HepG2 (cell line): ENCODE results near the gene BRSK2. TPM values are rescaled to one million over a fixed set of nuclear protein-coding genes. Genes with fewer than 3 reads are reported as not detected.

Experiments used
- ATAC-seq: fragments of 200-7000 bp; cut with Tn5 transposase; 3 replicates; pipeline ENCODE4 v1.9.1; 2020; ENCODE audit warnings: mild to moderate bottlenecking, moderate library complexity
- BruUV-seq: library from RNA; stranded (reverse); fragments of 400-500 nt; replicated peaks from 2 replicates; lab custom pipeline; 2021; lab: Mats Ljungman, UMichigan
- CTCF ChIA-PET: fragments of 300-600 bp; formaldehyde crosslinking; extraction: SDS; loops from one replicate; lab custom pipeline; 2021; ENCODE audit warnings: low total read pairs, inconsistent platforms, low intra/inter-chr PET ratio; lab: Yijun Ruan, JAX
- POLR2A ChIA-PET: fragments of 350-600 bp; sonication (Branson Sonifier 250); formaldehyde crosslinking; loops from one replicate; lab custom pipeline; 2020; ENCODE audit warnings: antibody characterized with exemption, inconsistent platforms; lab: Yijun Ruan, JAX
- DNase-seq: peaks from one replicate; pipeline ENCODE4 v3.0.0-alpha.2; 2015; ENCODE audit warnings: low spot score
- FAIRE-seq: peaks from 3 replicates; lab custom pipeline; 2011; peaks lifted over from hg19 to GRCh38; lab: Jason Lieb, UNC
- H2AFZ ChIP-seq: one replicate; pipeline ENCODE4 v1.6.1; 2011; ENCODE audit warnings: low read length, inconsistent platforms
- H3K27ac ChIP-seq: fragments of 300-600 bp; 3 replicates; pipeline ENCODE4 v1.8.0; 2011; ENCODE audit warnings: mixed run types, mild to moderate bottlenecking, mixed read lengths, low read length, inconsistent platforms; ENCODE audit not compliant: insufficient read depth; ENCODE audit errors: extremely low read length
- H3K27me3 ChIP-seq, 2 experiments: fragments of 200-600 bp in 1 of 2; 2 replicates in 1 of 2; 3 replicates in 1 of 2; pipeline versions ENCODE4 v1.6.0 to v1.8.0; 2011; ENCODE audit warnings: low read length in 2 of 2, mild to moderate bottlenecking in 2 of 2, moderate library complexity in 2 of 2, inconsistent platforms in 1 of 2; ENCODE audit not compliant: insufficient read depth in 2 of 2, control insufficient read depth in 1 of 2
- H3K36me3 ChIP-seq, 2 experiments: fragments of 200-600 bp in 1 of 2; replicated peaks in 1 of 2; 2 replicates in 1 of 2; 3 replicates in 1 of 2; pipeline versions ENCODE4 v1.5.1 to v1.8.0; 2011; ENCODE audit warnings: low read length in 2 of 2, inconsistent platforms in 1 of 2; ENCODE audit not compliant: insufficient read depth in 2 of 2, control insufficient read depth in 1 of 2
- H3K4me1 ChIP-seq: 2 replicates; pipeline ENCODE4 v1.5.1; 2012; ENCODE audit warnings: low read length, inconsistent platforms; ENCODE audit not compliant: insufficient read depth
- H3K4me2 ChIP-seq: 2 replicates; pipeline ENCODE4 v1.6.0; 2011; ENCODE audit warnings: low read depth, low read length, inconsistent platforms
- H3K4me3 ChIP-seq, 3 experiments: fragments of 200-600 bp in 1 of 3; sonication (generic), shearing (Covaris generic) in 1 of 3; replicated peaks in 1 of 3; 2 replicates each; pipeline ENCODE4 v1.5.1; 2011 to 2016; ENCODE audit warnings: low read length in 3 of 3, inconsistent platforms in 2 of 3, low read depth in 2 of 3, mild to moderate bottlenecking in 2 of 3, control low read depth in 1 of 3, mixed read lengths in 1 of 3; ENCODE audit not compliant: insufficient read depth in 1 of 3
- H3K79me2 ChIP-seq: one replicate; pipeline ENCODE4 v1.6.1; 2011; ENCODE audit warnings: low read length, inconsistent platforms; ENCODE audit not compliant: insufficient read depth
- H3K9ac ChIP-seq: 2 replicates; pipeline ENCODE4 v1.6.0; 2011; ENCODE audit warnings: mild to moderate bottlenecking, low read depth, low read length, inconsistent platforms; ENCODE audit not compliant: insufficient read depth
- H3K9me3 ChIP-seq: 2 replicates; pipeline ENCODE4 v1.5.1; 2012; ENCODE audit warnings: mild to moderate bottlenecking, low read length
- H4K20me1 ChIP-seq: 2 replicates; pipeline ENCODE4 v1.6.0; 2011; ENCODE audit warnings: inconsistent platforms, mild to moderate bottlenecking, low read length, moderate library complexity; ENCODE audit not compliant: insufficient read depth
- AKAP8 ChIP-seq: sonication (generic); formaldehyde crosslinking; IDR thresholded peaks from 2 replicates; pipeline ENCODE4 v1.5.1; 2020; ENCODE audit warnings: mild to moderate bottlenecking, missing genetic modification reagents
- BRD4 ChIP-seq: sonication (generic); formaldehyde crosslinking; IDR thresholded peaks from 2 replicates; pipeline ENCODE4 v1.4.0; 2020; ENCODE audit warnings: missing genetic modification reagents
- ETV5 ChIP-seq: IDR thresholded peaks from 2 replicates; pipeline ENCODE4 v1.6.1; 2018; ENCODE audit warnings: missing biosample characterization, missing genetic modification reagents, inconsistent platforms, borderline replicate concordance
- FOXJ3 ChIP-seq: sonication (generic); formaldehyde crosslinking; IDR thresholded peaks from 2 replicates; pipeline ENCODE4 v1.4.0; 2020; ENCODE audit warnings: missing genetic modification reagents, mild to moderate bottlenecking, borderline replicate concordance
- NKX3-1 ChIP-seq: sonication (generic); formaldehyde crosslinking; IDR thresholded peaks from 2 replicates; pipeline ENCODE4 v1.5.0; 2020; ENCODE audit warnings: missing genetic modification reagents
- NR2F1 ChIP-seq, 2 experiments: fragments of 450-650 bp in 1 of 2; formaldehyde crosslinking in 1 of 2; IDR thresholded peaks; 2 replicates each; pipeline versions ENCODE4 v1.5.0 to v1.6.1; 2016 to 2020; ENCODE audit warnings: mild to moderate bottlenecking in 1 of 2, missing compliant biosample characterization in 1 of 2, missing genetic modification reagents in 1 of 2, moderate library complexity in 1 of 2
- RNF2 ChIP-seq: fragments of 450-650 bp; conservative IDR thresholded peaks from 2 replicates; pipeline ENCODE4 v1.6.1; 2016; ENCODE audit warnings: low read depth
- TOPORS ChIP-seq: sonication (generic); formaldehyde crosslinking; IDR thresholded peaks from 2 replicates; pipeline ENCODE4 v1.8.0; 2023; ENCODE audit warnings: mild to moderate bottlenecking, missing genetic modification reagents
- ZBTB1 ChIP-seq: sonication (generic); formaldehyde crosslinking; IDR thresholded peaks from 2 replicates; pipeline ENCODE4 v1.4.0; 2020; ENCODE audit warnings: missing genetic modification reagents, borderline replicate concordance
- ZNF580 ChIP-seq: IDR thresholded peaks from 2 replicates; pipeline ENCODE4 v1.6.1; 2016; ENCODE audit warnings: low read depth, borderline replicate concordance
- ZSCAN20 ChIP-seq: sonication (generic); formaldehyde crosslinking; IDR thresholded peaks from 2 replicates; pipeline ENCODE4 v1.4.0; 2020; ENCODE audit warnings: missing genetic modification reagents, mild to moderate bottlenecking, borderline replicate concordance
- WGBS: methylation state at CpG from one replicate; pipeline ENCODE4 v1.1.6; 2017; ENCODE audit warnings: low lambda C conversion rate; 5-methylcytosine and 5-hydroxymethylcytosine counted together
- in situ Hi-C: cut with HindIII; loops from 2 replicates; pipeline ENCODE4 v1.10.0; 2017; ENCODE audit warnings: low pct_unique_long_range_greater_than_20kb; ENCODE audit not compliant: extremely low pct_ligation_motif_present
- intact Hi-C: fragments of 100-400 bp; cut with micrococcal nuclease; formaldehyde crosslinking; loops from one replicate; pipeline ENCODE4 v1.10.0; 2022; ENCODE audit not compliant: unreplicated experiment
- polyA plus RNA-seq, 8 experiments: library from polyadenylated mRNA; depleted of rRNA in 3 of 8; stranded (reverse) in 7 of 8; unstranded in 1 of 8; fragments of >200 nt; fragmentation: Illumina TruSeq in 4 of 8; extraction: Trizol in 4 of 8; gene quantifications; 2 replicates each; pipeline versions ENCODE4 v1.2.1 to v1.2.3, GENCODE V29; 2011 to 2016; ENCODE audit warnings: low read depth in 4 of 8, missing spikeins in 1 of 8, mixed read lengths in 1 of 8; ENCODE audit not compliant: insufficient read depth in 1 of 8
- total RNA-seq, 5 experiments: library from RNA; depleted of rRNA; stranded (reverse); fragments of >200 nt; fragmentation: Illumina TruSeq; extraction: Trizol; gene quantifications; 2 replicates each; pipeline ENCODE4 v1.2.3, GENCODE V29; 2016; ENCODE audit warnings: low read depth in 1 of 5
- TF ChIP-seq, protein P1 (sequence below): sonication (generic); formaldehyde crosslinking; IDR thresholded peaks from 2 replicates; pipeline ENCODE4 v1.4.0; 2020; ENCODE audit warnings: low read depth, missing genetic modification reagents
- TF ChIP-seq, protein P2 (sequence below): sonication (generic); formaldehyde crosslinking; IDR thresholded peaks from 2 replicates; pipeline ENCODE4 v1.4.0; 2020; ENCODE audit warnings: missing genetic modification reagents

Gene BRSK2
- total and polyA plus RNA-seq, 2 of the 13 experiments (the other 11 are each of a cell fraction or from before 2014, with no cell fraction given), result 0.74 to 1.1 TPM

DNA sequence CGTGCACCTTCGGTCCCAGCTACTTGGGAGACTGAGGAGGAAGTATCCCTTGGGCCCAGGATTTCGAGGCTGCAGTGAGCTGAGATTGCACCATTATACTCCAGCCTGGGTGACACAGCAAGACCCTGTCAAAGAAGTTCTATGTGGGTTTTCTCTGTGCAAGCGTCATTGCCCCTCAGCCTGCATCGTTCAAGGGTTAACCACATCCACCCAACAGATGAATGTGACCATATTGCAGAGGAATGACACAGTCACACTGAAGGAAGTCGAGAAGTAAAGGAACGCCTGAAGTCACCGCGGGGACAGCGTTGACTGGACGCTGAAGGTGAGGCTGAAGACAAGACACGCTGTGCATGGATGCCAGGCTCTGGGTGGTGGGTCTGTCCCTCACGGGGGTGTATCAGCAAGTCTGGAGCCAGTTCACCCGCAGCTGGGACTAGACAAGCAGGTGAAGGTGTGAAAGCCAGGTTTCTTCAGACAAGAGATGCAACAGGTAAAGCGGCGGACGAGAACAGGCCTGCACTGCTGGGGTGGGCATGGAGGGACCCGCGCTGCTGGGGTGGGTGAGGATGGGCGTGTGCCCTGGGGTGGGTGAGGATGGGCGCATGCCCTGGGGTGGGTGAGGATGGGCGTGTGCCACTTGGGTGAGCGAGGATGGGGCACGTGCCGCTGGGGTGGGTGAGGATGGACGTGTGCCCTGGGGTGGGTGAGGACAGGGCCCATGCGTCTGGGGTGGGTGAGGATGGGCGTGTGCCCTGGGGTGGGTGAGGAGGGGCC, 43.8 kb upstream of the BRSK2 start:
- no peaks in the 10 kb centered on the region for H3K36me3 ChIP-seq
- peaks cover 10 to 53% of the 10 kb centered on the region in 2 experiments for H3K27me3 ChIP-seq
- H3K9ac ChIP-seq, result no peak overlapping the region
- no peak for TF ChIP-seq ZSCAN20 (CRISPR knock-in tag)
- TF ChIP-seq TOPORS (CRISPR knock-in tag), result no peak
- TF ChIP-seq, protein P1, sequence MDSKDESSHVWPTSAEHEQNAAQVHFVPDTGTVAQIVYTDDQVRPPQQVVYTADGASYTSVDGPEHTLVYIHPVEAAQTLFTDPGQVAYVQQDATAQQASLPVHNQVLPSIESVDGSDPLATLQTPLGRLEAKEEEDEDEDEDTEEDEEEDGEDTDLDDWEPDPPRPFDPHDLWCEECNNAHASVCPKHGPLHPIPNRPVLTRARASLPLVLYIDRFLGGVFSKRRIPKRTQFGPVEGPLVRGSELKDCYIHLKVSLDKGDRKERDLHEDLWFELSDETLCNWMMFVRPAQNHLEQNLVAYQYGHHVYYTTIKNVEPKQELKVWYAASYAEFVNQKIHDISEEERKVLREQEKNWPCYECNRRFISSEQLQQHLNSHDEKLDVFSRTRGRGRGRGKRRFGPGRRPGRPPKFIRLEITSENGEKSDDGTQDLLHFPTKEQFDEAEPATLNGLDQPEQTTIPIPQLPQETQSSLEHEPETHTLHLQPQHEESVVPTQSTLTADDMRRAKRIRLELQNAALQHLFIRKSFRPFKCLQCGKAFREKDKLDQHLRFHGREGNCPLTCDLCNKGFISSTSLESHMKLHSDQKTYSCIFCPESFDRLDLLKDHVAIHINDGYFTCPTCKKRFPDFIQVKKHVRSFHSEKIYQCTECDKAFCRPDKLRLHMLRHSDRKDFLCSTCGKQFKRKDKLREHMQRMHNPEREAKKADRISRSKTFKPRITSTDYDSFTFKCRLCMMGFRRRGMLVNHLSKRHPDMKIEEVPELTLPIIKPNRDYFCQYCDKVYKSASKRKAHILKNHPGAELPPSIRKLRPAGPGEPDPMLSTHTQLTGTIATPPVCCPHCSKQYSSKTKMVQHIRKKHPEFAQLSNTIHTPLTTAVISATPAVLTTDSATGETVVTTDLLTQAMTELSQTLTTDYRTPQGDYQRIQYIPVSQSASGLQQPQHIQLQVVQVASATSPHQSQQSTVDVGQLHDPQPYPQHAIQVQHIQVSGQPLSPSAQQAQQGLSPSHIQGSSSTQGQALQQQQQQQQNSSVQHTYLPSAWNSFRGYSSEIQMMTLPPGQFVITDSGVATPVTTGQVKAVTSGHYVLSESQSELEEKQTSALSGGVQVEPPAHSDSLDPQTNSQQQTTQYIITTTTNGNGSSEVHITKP (CRISPR knock-in tag), result no peak
- no peak for TF ChIP-seq ETV5
- TF ChIP-seq FOXJ3 (CRISPR knock-in tag), result no peak
- TF ChIP-seq ZBTB1 (CRISPR knock-in tag), result no peak
- no peak for TF ChIP-seq AKAP8 (CRISPR knock-in tag)
- TF ChIP-seq NR2F1 (CRISPR knock-in tag; IDR thresholded peaks at IDR 0.05), result no peak
- TF ChIP-seq BRD4, result no peak
- TF ChIP-seq, protein P2, sequence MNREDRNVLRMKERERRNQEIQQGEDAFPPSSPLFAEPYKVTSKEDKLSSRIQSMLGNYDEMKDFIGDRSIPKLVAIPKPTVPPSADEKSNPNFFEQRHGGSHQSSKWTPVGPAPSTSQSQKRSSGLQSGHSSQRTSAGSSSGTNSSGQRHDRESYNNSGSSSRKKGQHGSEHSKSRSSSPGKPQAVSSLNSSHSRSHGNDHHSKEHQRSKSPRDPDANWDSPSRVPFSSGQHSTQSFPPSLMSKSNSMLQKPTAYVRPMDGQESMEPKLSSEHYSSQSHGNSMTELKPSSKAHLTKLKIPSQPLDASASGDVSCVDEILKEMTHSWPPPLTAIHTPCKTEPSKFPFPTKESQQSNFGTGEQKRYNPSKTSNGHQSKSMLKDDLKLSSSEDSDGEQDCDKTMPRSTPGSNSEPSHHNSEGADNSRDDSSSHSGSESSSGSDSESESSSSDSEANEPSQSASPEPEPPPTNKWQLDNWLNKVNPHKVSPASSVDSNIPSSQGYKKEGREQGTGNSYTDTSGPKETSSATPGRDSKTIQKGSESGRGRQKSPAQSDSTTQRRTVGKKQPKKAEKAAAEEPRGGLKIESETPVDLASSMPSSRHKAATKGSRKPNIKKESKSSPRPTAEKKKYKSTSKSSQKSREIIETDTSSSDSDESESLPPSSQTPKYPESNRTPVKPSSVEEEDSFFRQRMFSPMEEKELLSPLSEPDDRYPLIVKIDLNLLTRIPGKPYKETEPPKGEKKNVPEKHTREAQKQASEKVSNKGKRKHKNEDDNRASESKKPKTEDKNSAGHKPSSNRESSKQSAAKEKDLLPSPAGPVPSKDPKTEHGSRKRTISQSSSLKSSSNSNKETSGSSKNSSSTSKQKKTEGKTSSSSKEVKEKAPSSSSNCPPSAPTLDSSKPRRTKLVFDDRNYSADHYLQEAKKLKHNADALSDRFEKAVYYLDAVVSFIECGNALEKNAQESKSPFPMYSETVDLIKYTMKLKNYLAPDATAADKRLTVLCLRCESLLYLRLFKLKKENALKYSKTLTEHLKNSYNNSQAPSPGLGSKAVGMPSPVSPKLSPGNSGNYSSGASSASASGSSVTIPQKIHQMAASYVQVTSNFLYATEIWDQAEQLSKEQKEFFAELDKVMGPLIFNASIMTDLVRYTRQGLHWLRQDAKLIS (CRISPR knock-in tag), result no peak
- TF ChIP-seq NKX3-1 (CRISPR knock-in tag), result no peak
- no peak for TF ChIP-seq ZNF580 (CRISPR knock-in tag)
- TF ChIP-seq RNF2, result no peak
- H3K4me2 ChIP-seq, result no peak overlapping the region
- POLR2A ChIA-PET, result no interaction called here
- DNase-seq (no peak), ATAC-seq (no peak), FAIRE-seq (no peak)
- peaks cover 2% of the 10 kb centered on the region; the same call in 1 of the 2 replicates for H3K4me1 ChIP-seq
- no peaks in the 10 kb centered on the region for H4K20me1 ChIP-seq
- BruUV-seq, result no TSS peak
- no peaks in the 10 kb centered on the region for H3K9me3 ChIP-seq
- no peak overlapping the region for H2AFZ ChIP-seq
- H3K4me3 ChIP-seq, result no peak overlapping the region
- intact Hi-C loops (no loop called here), in situ Hi-C loops (no loop called here)
- no peaks in the 10 kb centered on the region for H3K79me2 ChIP-seq
- CTCF ChIA-PET, result no interaction called here
- H3K27ac ChIP-seq, result no peak overlapping the region
- WGBS, result 40% methylated on average over 28 of the region's 28 CpGs
